ENCODE results near the gene TMEM50A. TPM values are rescaled to one million over a fixed set of nuclear protein-coding genes. Genes with fewer than 3 reads are reported as not detected.
"Not testable (repeated sequence)": the region's sequence is repeated elsewhere in the genome, so short reads cannot be mapped to it uniquely, and the experiment has no call there.

TMEM50A gene
- total and polyA plus RNA-seq, 3 experiments from 2014 or later = 110 to 217 (median 117) TPM

DNA sequence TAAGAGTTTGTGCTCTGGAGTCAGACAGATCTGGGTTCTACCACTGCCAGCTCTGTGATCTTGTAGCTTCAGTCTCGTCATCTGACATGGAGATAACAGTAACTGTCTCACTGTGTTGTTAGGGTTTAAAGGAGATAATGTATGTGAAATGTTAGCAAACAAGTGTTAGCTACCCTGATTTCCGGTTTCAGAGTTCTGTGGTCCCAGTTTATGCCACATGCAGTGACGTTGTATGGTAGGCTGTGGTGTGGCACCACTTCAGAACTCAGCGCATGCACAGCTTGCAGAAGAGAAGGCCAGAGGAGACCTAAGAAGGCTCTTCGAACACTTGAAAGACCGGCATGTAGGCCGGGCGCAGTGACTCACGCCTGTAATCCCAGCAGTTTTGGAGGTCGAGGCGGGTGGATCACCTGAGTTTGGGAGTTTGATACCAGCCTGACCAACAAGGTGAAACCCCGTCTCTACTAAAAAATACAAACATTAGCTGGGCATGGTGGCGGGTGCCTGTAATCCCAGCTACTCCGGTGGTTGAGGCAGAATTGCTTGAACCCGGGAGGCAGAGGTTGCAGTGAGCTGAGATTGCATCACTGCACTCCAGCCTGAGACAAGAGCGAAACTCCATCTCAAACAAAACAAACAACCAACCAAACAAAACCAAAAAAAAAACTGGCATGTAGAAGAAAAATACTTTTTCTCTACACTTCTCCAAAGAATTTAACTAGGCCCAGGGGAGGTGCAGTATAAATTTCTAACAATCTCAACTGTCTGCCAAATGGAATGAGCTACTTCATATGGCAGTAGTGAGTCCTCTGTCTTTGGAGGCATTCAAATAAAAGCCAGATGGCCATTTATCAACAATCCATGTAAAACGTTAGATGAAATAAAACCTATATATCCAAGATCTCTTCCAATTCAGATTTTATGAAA is 10.0 kb upstream of the TMEM50A start:
- H3K4me1 ChIP-seq (ENCODE audit: insufficient read depth, low read length); H3K27me3 ChIP-seq (ENCODE audit: insufficient read depth, low read length, poor library complexity, severe bottlenecking); H3K36me3 Mint-ChIP-seq; H3K4me3 ChIP-seq (ENCODE audit: low read length); H3K36me3 ChIP-seq (ENCODE audit: insufficient read depth, low read length); CTCF ChIA-PET; H3K27ac ChIP-seq (ENCODE audit: low read depth, low read length); H3K27me3 Mint-ChIP-seq; H3K9me3 Mint-ChIP-seq; H3K4me3 Mint-ChIP-seq; H3K9me3 ChIP-seq (ENCODE audit: low read length); DNase-seq: not testable (repeated sequence)
- H3K4me1 Mint-ChIP-seq = peaks cover 8 to 31% (median 22%) of the 10 kb centered on the region in 3 donors
- peak overlapping the region in 4 of 8 donors; percentile 40 to 94 (median 61) for H3K27ac Mint-ChIP-seq
- POLR2A ChIA-PET = interaction anchor here (0.6 kb wide), 1 partner anchor 380 kb away, joined by 3 read pairs; no protein-coding TSS in a partner anchor

DNA sequence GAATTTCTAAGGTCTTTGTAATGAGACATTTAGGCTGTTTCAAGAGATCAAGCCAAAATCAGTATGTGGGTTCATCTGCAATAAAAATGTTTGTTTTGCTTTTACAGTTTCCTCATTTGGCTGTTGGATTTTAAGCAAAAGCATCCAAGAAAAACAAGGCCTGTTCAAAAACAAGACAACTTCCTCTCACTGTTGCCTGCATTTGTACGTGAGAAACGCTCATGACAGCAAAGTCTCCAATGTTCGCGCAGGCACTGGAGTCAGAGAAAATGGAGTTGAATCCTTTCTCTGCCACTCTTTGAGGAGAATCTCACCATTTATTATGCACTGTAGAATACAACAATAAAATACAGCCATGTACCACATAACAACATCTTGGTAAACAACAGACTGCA is 9.3 kb upstream of the TMEM50A start:
- CTCF ChIA-PET; H3K4me1 ChIP-seq (ENCODE audit: insufficient read depth, low read length); H3K36me3 ChIP-seq (ENCODE audit: insufficient read depth, low read length); H3K9me3 ChIP-seq (ENCODE audit: low read length); DNase-seq; H3K4me3 Mint-ChIP-seq; H3K4me3 ChIP-seq (ENCODE audit: low read length); H3K27me3 ChIP-seq (ENCODE audit: insufficient read depth, low read length, poor library complexity, severe bottlenecking); H3K27ac ChIP-seq (ENCODE audit: low read depth, low read length); H3K27me3 Mint-ChIP-seq; H3K9me3 Mint-ChIP-seq: not testable (repeated sequence)
- Mint-ChIP-seq H3K4me1 (peaks cover 13 to 38% (median 29%) of the 10 kb centered on the region in 3 donors), H3K27ac (peak overlapping the region in 4 of 8 donors; percentile 40 to 94 (median 61)), H3K36me3 (peaks cover 0 to 13% (median 1%) of the 10 kb centered on the region in 3 donors)
- POLR2A ChIA-PET = interaction anchor here (0.6 kb wide), 1 partner anchor 381 kb away, joined by 3 read pairs; no protein-coding TSS in a partner anchor

DNA sequence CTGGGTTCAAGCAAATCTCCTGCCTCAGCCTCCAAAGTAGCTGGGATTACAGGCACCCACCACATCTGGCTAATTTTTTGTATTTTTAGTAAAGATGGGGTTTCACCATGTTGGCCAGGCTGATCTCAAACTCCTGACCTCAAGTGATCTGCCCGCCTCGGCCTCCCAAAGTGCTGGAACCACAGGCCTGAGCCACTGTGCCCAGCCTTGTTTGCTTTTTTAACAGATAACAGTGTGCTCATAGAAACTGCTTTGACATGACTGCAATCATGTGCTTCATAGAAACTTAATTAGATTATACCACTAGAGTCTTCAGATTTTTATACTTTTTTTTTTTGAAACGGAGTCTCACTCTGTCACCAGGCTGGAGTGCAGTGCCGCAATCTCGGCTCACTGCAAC is 8.8 kb upstream of the TMEM50A start:
- H3K27me3 Mint-ChIP-seq; H3K27ac ChIP-seq (ENCODE audit: low read depth, low read length); H3K9me3 ChIP-seq (ENCODE audit: low read length); H3K4me1 ChIP-seq (ENCODE audit: insufficient read depth, low read length); DNase-seq; POLR2A ChIA-PET; CTCF ChIA-PET; H3K9me3 Mint-ChIP-seq; H3K4me3 ChIP-seq (ENCODE audit: low read length); H3K36me3 ChIP-seq (ENCODE audit: insufficient read depth, low read length); H3K27me3 ChIP-seq (ENCODE audit: insufficient read depth, low read length, poor library complexity, severe bottlenecking): not testable (repeated sequence)
- Mint-ChIP-seq H3K27ac (peak overlapping the region in 7 of 8 donors; percentile 76 to 95 (median 90)), H3K4me3 (peak overlapping the region in 3 of 7 donors; percentile 50 to 66 (median 63)), H3K36me3 (peaks cover 0 to 17% (median 1%) of the 10 kb centered on the region in 3 donors), H3K4me1 (peaks cover 16 to 43% (median 33%) of the 10 kb centered on the region in 3 donors)

GRCh38 chr1:25329950-25330349 is 8.2 kb upstream of the TMEM50A start:
- POLR2A ChIA-PET; H3K27ac ChIP-seq (ENCODE audit: low read depth, low read length); H3K27me3 Mint-ChIP-seq; H3K9me3 ChIP-seq (ENCODE audit: low read length); H3K4me3 ChIP-seq (ENCODE audit: low read length); H3K36me3 ChIP-seq (ENCODE audit: insufficient read depth, low read length); H3K4me1 ChIP-seq (ENCODE audit: insufficient read depth, low read length); H3K27me3 ChIP-seq (ENCODE audit: insufficient read depth, low read length, poor library complexity, severe bottlenecking); CTCF ChIA-PET; H3K9me3 Mint-ChIP-seq: not testable (repeated sequence)
- Mint-ChIP-seq H3K36me3 (peaks cover 0 to 19% (median 1%) of the 10 kb centered on the region in 3 donors), H3K27ac (peak overlapping the region; percentile 76 to 95 (median 90)), H3K4me1 (peaks cover 20 to 46% (median 37%) of the 10 kb centered on the region in 3 donors), H3K4me3 (peak overlapping the region; percentile 15 to 71 (median 50))
- DNase-seq = peak in 1 of 5 donors; percentile 19

DNA sequence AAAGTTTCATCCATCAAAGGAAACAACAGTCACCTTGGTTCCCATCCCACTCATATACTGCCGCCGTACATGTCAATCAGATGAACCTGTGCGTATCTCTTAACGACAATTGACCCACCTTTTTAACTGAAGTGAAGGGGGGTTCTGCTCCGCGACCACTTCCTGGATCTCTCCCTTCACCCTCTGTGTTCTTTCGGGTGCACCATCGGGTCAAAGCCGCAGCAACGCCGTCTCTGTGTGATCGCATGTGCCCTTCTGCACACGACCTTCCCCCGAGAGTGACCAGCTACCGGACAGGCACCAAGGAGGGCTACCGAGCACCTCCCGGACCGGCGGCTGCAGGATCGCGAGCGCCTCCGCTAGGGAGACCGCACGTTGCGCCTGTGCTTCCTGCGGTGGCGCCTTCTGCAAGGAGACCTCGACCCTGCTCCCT is 1.2 kb upstream of the TMEM50A start:
- H3K27me3 Mint-ChIP-seq; CTCF ChIA-PET; POLR2A ChIA-PET; H3K36me3 ChIP-seq (ENCODE audit: insufficient read depth, low read length); H3K9me3 ChIP-seq (ENCODE audit: low read length); H3K9me3 Mint-ChIP-seq; H3K27me3 ChIP-seq (ENCODE audit: insufficient read depth, low read length, poor library complexity, severe bottlenecking): not testable (repeated sequence)
- H3K4me3 Mint-ChIP-seq = peak overlapping the region; percentile 94 to 98 (median 97)
- Histone ChIP-seq H3K4me3 (ENCODE audit: low read length) (peak overlapping the region; percentile 91), H3K4me1 (ENCODE audit: insufficient read depth, low read length) (peaks cover 21% of the 10 kb centered on the region), H3K27ac (ENCODE audit: low read depth, low read length) (peak overlapping the region; percentile 95)
- H3K4me1 Mint-ChIP-seq = peaks cover 41 to 57% (median 49%) of the 10 kb centered on the region in 3 donors
- peak overlapping the region; percentile 80 to 98 (median 96) for H3K27ac Mint-ChIP-seq
- H3K36me3 Mint-ChIP-seq = peaks cover 0 to 38% (median 4%) of the 10 kb centered on the region in 3 donors
- peak; percentile 16 to 64 (median 45) for DNase-seq

DNA sequence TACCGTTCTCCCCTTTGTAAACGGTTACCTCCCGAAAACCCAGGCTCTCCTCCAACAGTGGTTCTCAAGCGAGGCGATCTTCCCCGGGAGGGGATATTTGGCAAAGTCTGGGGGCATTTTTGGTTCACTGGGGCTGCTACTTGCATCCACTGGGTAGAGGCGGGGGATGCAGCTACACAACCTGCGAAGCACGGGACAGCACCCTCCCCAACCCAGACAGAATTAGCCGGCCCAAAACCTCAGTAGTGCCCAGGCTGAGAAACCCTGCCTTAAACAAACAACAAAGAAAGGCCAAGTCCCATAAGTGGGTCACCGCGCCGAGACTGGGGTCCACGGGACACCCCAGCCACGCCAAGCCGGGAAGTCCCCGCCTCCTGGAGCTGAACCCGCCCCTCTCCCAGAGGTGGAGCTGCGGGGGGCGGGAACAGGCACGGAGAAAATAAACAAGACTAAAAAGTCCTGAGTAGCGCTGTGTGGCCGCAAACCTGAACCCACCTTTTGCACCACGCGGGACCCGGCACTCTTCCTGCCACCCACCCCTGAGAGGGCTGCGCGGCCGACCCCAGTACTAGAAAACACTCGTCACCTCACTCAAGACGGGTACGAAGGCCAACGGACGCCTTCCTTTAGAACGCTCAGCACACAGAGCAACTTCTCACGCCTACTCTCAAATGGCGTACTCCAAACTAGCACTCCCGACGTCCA is 499 bp upstream of the TMEM50A start:
- Histone ChIP-seq H3K27ac (ENCODE audit: low read depth, low read length) (peak overlapping the region; percentile 95), H3K4me3 (ENCODE audit: low read length) (peak overlapping the region; percentile 94), H3K4me1 (ENCODE audit: insufficient read depth, low read length) (peaks cover 21% of the 10 kb centered on the region)
- DNase-seq = peak in 2 of 5 donors; percentile 25 to 51
- H3K27me3 Mint-ChIP-seq; H3K9me3 ChIP-seq (ENCODE audit: low read length); CTCF ChIA-PET; H3K27me3 ChIP-seq (ENCODE audit: insufficient read depth, low read length, poor library complexity, severe bottlenecking); H3K36me3 ChIP-seq (ENCODE audit: insufficient read depth, low read length); H3K9me3 Mint-ChIP-seq: not testable (repeated sequence)
- H3K4me3 Mint-ChIP-seq = peak overlapping the region; percentile 87 to 98 (median 96)
- H3K36me3 Mint-ChIP-seq = peaks cover 0 to 42% (median 3%) of the 10 kb centered on the region in 3 donors
- H3K27ac Mint-ChIP-seq = peak overlapping the region; percentile 85 to 98 (median 96)
- peaks cover 45 to 59% (median 51%) of the 10 kb centered on the region in 3 donors for H3K4me1 Mint-ChIP-seq
- POLR2A ChIA-PET = interaction anchor here (1.1 kb wide), 1 partner anchor 93 kb away, joined by 3 read pairs; no protein-coding TSS in a partner anchor

DNA sequence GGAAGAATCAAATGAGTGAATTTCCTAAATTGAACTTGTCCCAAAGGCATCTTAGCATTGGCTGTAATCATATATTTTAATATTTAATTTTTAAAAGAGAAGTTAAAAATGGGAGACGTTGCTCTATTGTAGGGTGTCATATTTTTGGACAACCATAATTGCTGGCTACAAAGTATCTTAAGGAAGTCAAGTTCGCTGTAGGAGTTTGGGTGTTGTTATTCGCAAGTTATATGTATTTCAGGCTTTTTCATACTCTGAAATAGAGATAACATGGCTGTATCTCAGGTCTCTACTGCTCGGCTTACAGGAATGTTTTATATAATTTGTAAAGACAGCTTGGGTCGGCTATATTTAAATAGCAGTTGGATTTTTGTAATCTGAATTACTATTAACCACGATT is 852 bp downstream of the TMEM50A start:
- Histone ChIP-seq H3K27me3 (ENCODE audit: insufficient read depth, low read length, poor library complexity, severe bottlenecking) (no peaks in the 10 kb centered on the region), H3K4me3 (ENCODE audit: low read length) (peak overlapping the region; percentile 94), H3K9me3 (ENCODE audit: low read length) (no peaks in the 10 kb centered on the region), H3K27ac (ENCODE audit: low read depth, low read length) (peak overlapping the region; percentile 95), H3K36me3 (ENCODE audit: insufficient read depth, low read length) (peaks cover 5% of the 10 kb centered on the region), H3K4me1 (ENCODE audit: insufficient read depth, low read length) (peaks cover 21% of the 10 kb centered on the region)
- H3K4me3 Mint-ChIP-seq = peak overlapping the region; percentile 87 to 98 (median 93)
- no peak for DNase-seq
- ChIA-PET POLR2A (no interaction called here), CTCF (interaction anchor here (0.8 to 1.2 kb wide), 3 partner anchors 94 to 165 kb away, joined by 3 read pairs; no protein-coding TSS in a partner anchor)
- peak overlapping the region; percentile 61 to 97 (median 94) for H3K27ac Mint-ChIP-seq
- H3K9me3 Mint-ChIP-seq = no peaks in the 10 kb centered on the region
- peaks cover 0 to 43% (median 5%) of the 10 kb centered on the region in 3 donors for H3K36me3 Mint-ChIP-seq
- H3K4me1 Mint-ChIP-seq = peaks cover 48 to 59% (median 52%) of the 10 kb centered on the region in 3 donors
- no peaks in the 10 kb centered on the region for H3K27me3 Mint-ChIP-seq

Data from CD8-positive, alpha-beta memory T cell (primary cell).